Astrocyte of the spinal cord (primary cell): ENCODE data around the gene NCAPD3.

Source experiments
- DNase-seq: peaks from one replicate; pipeline ENCODE4 v3.0.0; 2011; ENCODE audit warnings: low read depth, low spot score
- H3K4me3 ChIP-seq: 2 replicates; pipeline ENCODE4 v1.5.1; 2011; ENCODE audit warnings: low read depth, mild to moderate bottlenecking, low read length, moderate library complexity
- in situ Hi-C: cut with HindIII; loops from 2 replicates; pipeline ENCODE4 v1.10.0; 2017; ENCODE audit warnings: low sequenced_read_pairs
- TF ChIP-seq, protein P1 (sequence below): IDR thresholded peaks from 2 replicates; pipeline ENCODE4 v1.5.1; 2012; ENCODE audit warnings: low read depth, mild to moderate bottlenecking, low read length, inconsistent platforms

NCAPD3 gene

DNA sequence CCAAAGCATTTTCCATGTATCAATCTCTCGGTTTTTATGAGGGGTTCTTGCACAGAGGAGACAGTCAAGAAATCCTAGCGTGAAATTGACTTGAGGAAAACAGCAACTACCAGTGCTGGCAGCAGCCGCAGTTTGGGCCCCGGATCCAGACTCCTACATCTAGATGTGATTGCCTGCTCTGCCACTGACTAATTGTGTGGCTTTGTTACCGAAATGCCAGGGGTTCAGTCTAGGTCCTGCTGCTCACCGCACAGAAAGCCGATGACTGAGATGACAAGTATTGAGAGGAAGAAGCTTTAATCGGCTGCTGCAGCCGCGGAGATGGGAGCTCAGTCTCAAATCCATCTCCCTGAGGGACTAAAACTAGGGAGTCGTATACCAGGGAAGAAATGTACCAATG, 44.2 kb upstream of the NCAPD3 start:
- TF ChIP-seq, protein P1, sequence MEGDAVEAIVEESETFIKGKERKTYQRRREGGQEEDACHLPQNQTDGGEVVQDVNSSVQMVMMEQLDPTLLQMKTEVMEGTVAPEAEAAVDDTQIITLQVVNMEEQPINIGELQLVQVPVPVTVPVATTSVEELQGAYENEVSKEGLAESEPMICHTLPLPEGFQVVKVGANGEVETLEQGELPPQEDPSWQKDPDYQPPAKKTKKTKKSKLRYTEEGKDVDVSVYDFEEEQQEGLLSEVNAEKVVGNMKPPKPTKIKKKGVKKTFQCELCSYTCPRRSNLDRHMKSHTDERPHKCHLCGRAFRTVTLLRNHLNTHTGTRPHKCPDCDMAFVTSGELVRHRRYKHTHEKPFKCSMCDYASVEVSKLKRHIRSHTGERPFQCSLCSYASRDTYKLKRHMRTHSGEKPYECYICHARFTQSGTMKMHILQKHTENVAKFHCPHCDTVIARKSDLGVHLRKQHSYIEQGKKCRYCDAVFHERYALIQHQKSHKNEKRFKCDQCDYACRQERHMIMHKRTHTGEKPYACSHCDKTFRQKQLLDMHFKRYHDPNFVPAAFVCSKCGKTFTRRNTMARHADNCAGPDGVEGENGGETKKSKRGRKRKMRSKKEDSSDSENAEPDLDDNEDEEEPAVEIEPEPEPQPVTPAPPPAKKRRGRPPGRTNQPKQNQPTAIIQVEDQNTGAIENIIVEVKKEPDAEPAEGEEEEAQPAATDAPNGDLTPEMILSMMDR = no peak
- in situ Hi-C loops = no loop called here
- DNase-seq = no peak
- no peak overlapping the region for H3K4me3 ChIP-seq

DNA sequence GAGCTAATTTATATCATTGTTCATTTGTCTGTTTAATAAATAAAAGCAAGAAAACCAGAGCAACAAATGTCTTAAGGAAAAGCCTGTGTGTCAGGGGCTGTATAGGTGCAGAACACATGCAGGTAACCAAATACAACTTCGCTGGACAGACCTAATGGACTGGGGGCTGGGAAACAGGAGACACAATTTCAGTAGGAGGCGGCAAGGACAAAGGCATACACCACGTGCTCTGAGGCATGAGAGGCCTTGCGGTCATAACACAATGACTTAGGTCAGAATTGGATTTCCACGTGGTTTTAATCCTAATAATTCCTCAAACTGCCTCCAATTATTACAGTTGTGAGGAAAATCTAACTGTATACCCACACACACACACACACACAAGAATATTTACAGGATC, 43.7 kb upstream of the NCAPD3 start:
- TF ChIP-seq, protein P1 = no peak
- in situ Hi-C loops = no loop called here
- no peak overlapping the region for H3K4me3 ChIP-seq
- no peak for DNase-seq

- in situ Hi-C loops = no loop called here
- no peak overlapping the region for H3K4me3 ChIP-seq
- peak; percentile 48 for DNase-seq
- TF ChIP-seq, protein P1 = no peak
Observed at GRCh38 chr11:134266841-134267251, 43.1 kb upstream of the NCAPD3 start.

DNA sequence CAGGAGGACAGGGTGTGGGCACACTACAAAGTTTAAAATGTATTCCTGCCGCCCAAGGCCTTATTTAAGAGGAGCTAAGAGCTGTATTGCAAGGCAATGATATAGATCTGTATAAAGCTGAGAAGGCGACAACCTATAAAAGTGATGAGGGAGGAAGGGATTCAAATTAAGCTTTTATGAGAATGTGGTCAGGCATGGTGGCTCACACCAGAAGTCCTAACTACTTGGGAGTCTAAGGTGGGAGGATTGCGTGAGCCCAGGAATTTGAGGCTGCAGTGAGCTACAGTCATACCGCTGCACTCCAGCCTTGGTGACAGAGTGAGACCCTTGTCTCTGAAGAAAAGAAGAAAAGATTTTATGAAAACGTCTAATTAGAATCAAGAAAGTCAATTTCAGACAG, 42.7 kb upstream of the NCAPD3 start:
- in situ Hi-C loops = no loop called here
- DNase-seq = no peak
- H3K4me3 ChIP-seq = no peak overlapping the region
- TF ChIP-seq, protein P1 = no peak

GRCh38 chr11:134264966-134265764, 41.4 kb upstream of the NCAPD3 start:
- in situ Hi-C loops = no loop called here
- TF ChIP-seq, protein P1 = no peak
- no peak overlapping the region for H3K4me3 ChIP-seq
- DNase-seq = no peak

DNA sequence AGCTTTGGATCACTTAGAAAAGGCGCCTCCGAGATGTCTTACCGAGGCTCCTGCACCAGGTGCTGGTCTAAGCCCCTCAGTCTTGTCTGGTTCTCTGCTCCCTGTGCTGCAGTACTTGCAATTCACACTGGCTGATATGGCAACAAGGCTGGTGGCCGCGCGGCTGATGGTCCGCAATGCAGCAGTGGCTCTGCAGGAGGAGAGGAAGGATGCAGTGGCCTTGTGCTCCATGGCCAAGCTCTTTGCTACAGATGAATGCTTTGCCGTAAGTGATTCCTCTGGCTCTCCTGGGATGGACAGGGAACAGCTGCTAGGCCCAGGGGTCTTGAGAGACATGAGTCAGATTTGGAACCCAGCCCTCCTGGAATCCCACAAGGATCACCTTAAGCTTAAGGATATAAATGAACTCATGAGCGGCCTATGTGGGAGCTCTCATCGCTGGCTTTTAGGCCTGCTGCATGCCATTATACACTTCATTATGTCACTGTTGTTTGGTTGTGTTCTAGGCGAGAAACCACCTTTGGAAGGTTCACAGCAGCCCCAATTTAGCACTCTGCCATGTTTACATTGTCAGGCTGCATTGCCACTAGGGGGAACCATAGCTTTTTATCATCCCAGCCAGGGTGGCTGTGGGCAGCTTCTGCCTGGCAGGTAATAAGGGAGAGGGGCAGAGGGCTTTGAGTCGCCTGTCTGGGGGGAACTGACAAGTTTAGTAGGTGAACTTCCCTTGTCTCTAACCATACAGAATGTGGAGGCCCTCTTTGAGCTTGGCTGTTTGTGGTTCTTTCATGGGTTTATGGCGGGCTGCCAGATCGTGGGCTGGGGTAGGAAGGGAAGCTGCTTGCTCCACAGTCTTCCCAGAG, 38.1 kb upstream of the NCAPD3 start:
- no peak overlapping the region for H3K4me3 ChIP-seq
- TF ChIP-seq, protein P1 = peak; percentile 64
- peak; percentile 10 for DNase-seq
- in situ Hi-C loops = no loop called here
